Activated CD4-positive, alpha-beta T cell treated with anti-CD3 and anti-CD28 coated beads, Interleukin-2, amount 10 ng/mL, durations not matched to agents 7 days and 5 days (primary cell): ENCODE measurements around the gene PIK3CG. TPM values are rescaled to one million over a fixed set of nuclear protein-coding genes. Genes with fewer than 3 reads are reported as not detected.
A peak's percentile ranks its signal among the peaks of the same experiment; 100 is the strongest.
"Not testable (repeated sequence)": the region's sequence is repeated elsewhere in the genome, so short reads cannot be mapped to it uniquely, and the experiment has no call there.

Source experiments
- CTCF ChIA-PET: fragments of 350-600 bp; sonication (Branson Sonifier 250); formaldehyde crosslinking; loops from one replicate; lab custom pipeline; 2021; ENCODE audit warnings: antibody characterized with exemption; lab: Charles Lee
- POLR2A ChIA-PET: fragments of 350-600 bp; sonication (Branson Sonifier 250); formaldehyde crosslinking; loops from one replicate; lab custom pipeline; 2021; ENCODE audit warnings: antibody characterized with exemption; lab: Charles Lee
- DNase-seq: peaks from one replicate; pipeline ENCODE4 v3.0.0-alpha.2; 2020
- H3K27ac Mint-ChIP-seq: one replicate; pipeline ENCODE4 v1.8.0; 2021; ENCODE audit warnings: mild to moderate bottlenecking, moderate library complexity, mixed read lengths
- H3K27me3 Mint-ChIP-seq: one replicate; pipeline ENCODE4 v1.8.0; 2021; ENCODE audit warnings: mixed read lengths
- H3K36me3 Mint-ChIP-seq: one replicate; pipeline ENCODE4 v1.8.0; 2021; ENCODE audit warnings: low read depth, mixed read lengths
- H3K4me1 Mint-ChIP-seq: one replicate; pipeline ENCODE4 v1.8.0; 2021; ENCODE audit warnings: mixed read lengths
- H3K4me3 Mint-ChIP-seq: one replicate; pipeline ENCODE4 v1.8.0; 2021; ENCODE audit warnings: mild to moderate bottlenecking, moderate library complexity, mixed read lengths
- H3K9me3 Mint-ChIP-seq: one replicate; pipeline ENCODE4 v1.8.0; 2021; ENCODE audit warnings: mixed read lengths
- total RNA-seq, 2 experiments: library from RNA; stranded (reverse); gene quantifications; one replicate each; pipeline ENCODE4 v1.2.3, GENCODE V29; 2021

The PIK3CG gene
- total RNA-seq, 2 experiments from 2014 or later: 42.9 to 51.6 TPM

GRCh38 chr7:106936236-106936635 is 71.2 kb downstream of the PIK3CG start:
- ChIA-PET CTCF (no interaction called here), POLR2A (no interaction called here)
- no peak for DNase-seq
- no peaks in the 10 kb centered on the region for H3K4me1 Mint-ChIP-seq
- H3K36me3 Mint-ChIP-seq: no peaks in the 10 kb centered on the region
- no peak overlapping the region for H3K4me3 Mint-ChIP-seq
- H3K27me3 Mint-ChIP-seq: no peaks in the 10 kb centered on the region
- H3K9me3 Mint-ChIP-seq: no peaks in the 10 kb centered on the region
- no peak overlapping the region for H3K27ac Mint-ChIP-seq

DNA sequence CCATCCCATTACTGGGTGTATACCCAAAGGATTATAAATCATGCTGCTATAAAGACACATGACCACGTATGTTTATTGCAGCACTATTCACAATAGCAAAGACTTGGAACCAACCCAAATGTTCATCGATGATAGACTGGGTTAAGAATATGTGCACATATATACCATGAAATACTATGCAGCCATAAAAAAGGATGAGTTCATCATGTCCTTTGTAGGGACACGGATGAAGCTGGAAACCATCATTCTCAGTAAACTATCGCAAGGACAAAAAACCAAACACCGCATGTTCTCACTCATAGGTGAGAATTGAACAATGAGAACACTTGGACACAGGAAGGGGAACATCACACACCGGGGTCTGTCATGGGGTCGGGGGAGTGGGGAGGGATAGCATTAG is 73.0 kb downstream of the PIK3CG start:
- POLR2A ChIA-PET, H3K4me3 Mint-ChIP-seq: not testable (repeated sequence)

GRCh38 chr7:106938803-106939202 is 73.7 kb downstream of the PIK3CG start:
- no peaks in the 10 kb centered on the region for H3K27me3 Mint-ChIP-seq
- ChIA-PET CTCF (interaction anchor here (1.0 kb wide), 1 partner anchor 11 kb away, joined by 3 read pairs; no protein-coding TSS in a partner anchor), POLR2A (no interaction called here)
- H3K4me1 Mint-ChIP-seq: no peaks in the 10 kb centered on the region
- no peak overlapping the region for H3K4me3 Mint-ChIP-seq
- no peaks in the 10 kb centered on the region for H3K9me3 Mint-ChIP-seq
- H3K27ac Mint-ChIP-seq: no peak overlapping the region
- no peak for DNase-seq
- no peaks in the 10 kb centered on the region for H3K36me3 Mint-ChIP-seq

More for the DNA sequence above, 73.0 kb downstream of the PIK3CG start:
- H3K4me1 Mint-ChIP-seq, CTCF ChIA-PET, H3K27ac Mint-ChIP-seq, H3K27me3 Mint-ChIP-seq, H3K9me3 Mint-ChIP-seq, DNase-seq, H3K36me3 Mint-ChIP-seq: not testable (repeated sequence)

- no peak overlapping the region for H3K27ac Mint-ChIP-seq
- H3K36me3 Mint-ChIP-seq: no peaks in the 10 kb centered on the region
- CTCF ChIA-PET: no interaction called here
- H3K4me1 Mint-ChIP-seq: no peaks in the 10 kb centered on the region
- H3K27me3 Mint-ChIP-seq: peaks cover 5% of the 10 kb centered on the region
- POLR2A ChIA-PET: no interaction called here
- no peak for DNase-seq
- no peaks in the 10 kb centered on the region for H3K9me3 Mint-ChIP-seq
- no peak overlapping the region for H3K4me3 Mint-ChIP-seq
Measured at GRCh38 chr7:106944035-106944665, 79.1 kb downstream of the PIK3CG start.

DNA sequence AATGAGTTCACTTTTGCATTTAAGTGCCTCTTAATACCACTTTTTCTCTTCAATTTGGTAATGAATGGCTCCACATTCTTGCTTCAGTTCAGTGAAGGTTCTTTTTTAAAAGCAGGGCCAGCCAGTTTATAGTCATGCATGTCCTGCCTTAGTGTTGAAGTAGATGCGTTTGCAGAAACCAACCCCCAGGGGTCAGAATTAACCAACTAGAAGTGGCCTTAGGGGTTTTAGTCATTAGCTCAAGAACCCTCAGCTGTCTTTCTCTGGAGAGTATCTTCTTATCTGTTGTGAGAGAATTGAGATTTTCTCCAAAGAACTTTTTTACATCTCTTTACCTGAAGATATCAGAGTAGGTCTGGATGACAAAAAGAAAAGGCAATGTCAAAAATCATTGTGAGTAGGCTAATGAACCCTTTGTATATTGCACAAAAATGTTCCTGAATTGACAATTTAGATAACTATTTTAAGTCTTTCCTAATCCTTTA is 82.2 kb downstream of the PIK3CG start:
- Mint-ChIP-seq H3K36me3 (no peaks in the 10 kb centered on the region), H3K27ac (no peak overlapping the region), H3K9me3 (no peaks in the 10 kb centered on the region), H3K4me1 (no peaks in the 10 kb centered on the region), H3K27me3 (peaks cover 5% of the 10 kb centered on the region), H3K4me3 (no peak overlapping the region)
- CTCF ChIA-PET: no interaction called here
- DNase-seq: peak; percentile 57
- POLR2A ChIA-PET: no interaction called here

DNA sequence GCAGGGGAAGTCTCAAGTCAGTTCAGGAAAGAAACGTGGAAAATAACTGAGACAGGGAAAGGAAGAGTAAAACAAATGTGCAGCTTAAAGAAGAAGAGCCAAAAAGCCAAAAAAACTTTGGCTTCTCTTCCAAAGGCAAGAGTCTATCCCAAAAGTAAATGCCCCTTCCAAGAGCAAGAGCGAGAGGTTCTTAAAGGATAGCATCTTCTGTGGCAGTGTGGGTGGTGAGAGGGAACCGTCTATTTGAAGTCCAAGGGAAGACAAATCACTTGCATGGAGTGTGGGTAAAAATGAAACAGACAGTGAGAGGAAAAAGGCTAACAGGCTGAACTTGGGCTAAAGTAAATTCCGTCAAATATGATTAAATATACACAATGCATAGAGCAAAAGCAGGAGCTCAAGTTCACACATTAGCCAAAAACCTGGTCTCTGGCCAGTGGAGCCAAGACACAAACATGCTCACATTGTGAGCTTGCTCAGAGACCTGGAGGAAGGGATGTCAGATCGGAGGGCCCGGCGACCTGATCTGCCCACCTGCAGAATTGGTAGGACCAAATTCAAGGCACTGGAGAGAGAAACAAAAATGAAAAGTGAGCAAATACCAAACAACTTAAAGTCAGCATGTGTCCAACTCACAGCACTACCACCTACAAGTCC is 87.0 kb downstream of the PIK3CG start:
- ChIA-PET CTCF (no interaction called here), POLR2A (no interaction called here)
- Mint-ChIP-seq H3K4me1 (no peaks in the 10 kb centered on the region), H3K36me3 (no peaks in the 10 kb centered on the region), H3K27me3 (peaks cover 5% of the 10 kb centered on the region), H3K27ac (no peak overlapping the region), H3K4me3 (no peak overlapping the region), H3K9me3 (no peaks in the 10 kb centered on the region)
- DNase-seq: no peak

DNA sequence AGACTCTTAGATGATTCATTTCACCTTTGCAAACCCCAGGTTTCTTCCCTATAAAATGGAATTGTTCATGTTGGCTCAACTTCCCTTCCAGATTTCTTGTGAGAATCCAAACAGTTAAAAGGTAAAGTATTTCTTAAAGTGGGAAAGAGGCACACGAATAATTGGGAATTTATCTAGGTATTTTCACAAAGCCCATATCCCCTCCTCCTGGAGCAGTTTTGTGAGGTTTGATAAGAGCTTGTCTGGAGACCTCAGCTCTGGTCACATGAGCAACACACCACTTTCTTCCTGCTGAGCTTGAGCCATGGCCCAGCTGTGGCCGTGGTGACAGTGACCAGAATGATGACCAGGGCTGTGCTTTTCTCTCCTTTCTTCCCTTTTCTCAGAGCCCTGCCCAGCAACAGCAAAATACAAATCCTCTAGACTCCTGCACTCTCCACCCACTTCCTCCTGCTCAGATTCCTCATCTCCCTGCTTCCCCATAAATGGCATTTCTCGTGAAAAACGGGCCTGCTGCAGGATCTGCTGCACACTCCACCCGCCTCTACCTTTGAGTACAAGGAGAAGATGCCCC is 87.7 kb downstream of the PIK3CG start:
- no peaks in the 10 kb centered on the region for H3K4me1 Mint-ChIP-seq
- H3K9me3 Mint-ChIP-seq: no peaks in the 10 kb centered on the region
- peaks cover 5% of the 10 kb centered on the region for H3K27me3 Mint-ChIP-seq
- H3K4me3 Mint-ChIP-seq: no peak overlapping the region
- no peak for DNase-seq
- CTCF ChIA-PET: no interaction called here
- POLR2A ChIA-PET: no interaction called here
- H3K36me3 Mint-ChIP-seq: no peaks in the 10 kb centered on the region
- no peak overlapping the region for H3K27ac Mint-ChIP-seq

GRCh38 chr7:106954840-106955239 is 89.8 kb downstream of the PIK3CG start:
- H3K4me3 Mint-ChIP-seq: no peak overlapping the region
- ChIA-PET POLR2A (no interaction called here), CTCF (interaction anchor here (0.6 kb wide), 1 partner anchor 1235 kb away, joined by 5 read pairs; no protein-coding TSS in a partner anchor)
- no peaks in the 10 kb centered on the region for H3K4me1 Mint-ChIP-seq
- no peaks in the 10 kb centered on the region for H3K27me3 Mint-ChIP-seq
- no peak for DNase-seq
- H3K36me3 Mint-ChIP-seq: no peaks in the 10 kb centered on the region
- no peak overlapping the region for H3K27ac Mint-ChIP-seq
- no peaks in the 10 kb centered on the region for H3K9me3 Mint-ChIP-seq

DNA sequence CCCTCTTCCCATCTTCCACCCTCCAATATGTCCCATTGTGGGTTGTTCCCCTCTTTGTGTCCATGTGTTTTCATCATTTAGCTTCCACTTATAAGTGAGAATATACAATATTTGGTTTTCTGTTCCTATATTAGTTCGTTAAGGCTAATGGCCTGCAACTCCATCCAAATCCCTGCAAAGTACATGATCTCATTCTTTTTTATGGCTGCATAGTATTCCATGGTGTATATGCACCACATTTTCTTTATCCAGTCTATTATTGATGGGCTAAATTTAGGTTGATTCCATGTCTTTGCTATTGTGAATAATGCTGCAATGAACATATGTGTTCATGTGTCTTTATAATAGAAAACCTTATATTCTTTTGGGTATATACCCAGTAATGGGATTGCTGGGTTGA is 90.8 kb downstream of the PIK3CG start:
- H3K9me3 Mint-ChIP-seq: not testable (repeated sequence)

More for the DNA sequence above, 90.8 kb downstream of the PIK3CG start:
- H3K4me3 Mint-ChIP-seq, H3K36me3 Mint-ChIP-seq, POLR2A ChIA-PET, DNase-seq, H3K27ac Mint-ChIP-seq, H3K4me1 Mint-ChIP-seq, H3K27me3 Mint-ChIP-seq: not testable (repeated sequence)
- CTCF ChIA-PET: interaction anchor here (0.6 kb wide), 1 partner anchor 1234 kb away, joined by 5 read pairs; no protein-coding TSS in a partner anchor

Other genes starting within 250 kb of the PIK3CG start
- gene CCDC71L, start 204.1 kb upstream of the PIK3CG start, total RNA-seq: 10 to 100 TPM in 1 of 2 experiments, 1 to 10 TPM in 1; 9.5 to 12.1 TPM
- 1 to 10 TPM; 1.2 to 1.4 TPM for gene PRKAR2B, start 179.4 kb downstream of the PIK3CG start, total RNA-seq